Suppressor macrophage treated with lipopolysaccharide for 4 hours (primary cell): Measurements from ENCODE around the gene KRT1.
A peak's percentile ranks its signal among the peaks of the same experiment; 100 is the strongest.

ENCODE experiments used
- DNase-seq: peaks from one replicate; pipeline ENCODE4 v3.0.0-alpha.2; 2020

The KRT1 gene

GRCh38 chr12:52697058-52697582, 16.9 kb upstream of the KRT1 start:
- no peak for DNase-seq

DNA sequence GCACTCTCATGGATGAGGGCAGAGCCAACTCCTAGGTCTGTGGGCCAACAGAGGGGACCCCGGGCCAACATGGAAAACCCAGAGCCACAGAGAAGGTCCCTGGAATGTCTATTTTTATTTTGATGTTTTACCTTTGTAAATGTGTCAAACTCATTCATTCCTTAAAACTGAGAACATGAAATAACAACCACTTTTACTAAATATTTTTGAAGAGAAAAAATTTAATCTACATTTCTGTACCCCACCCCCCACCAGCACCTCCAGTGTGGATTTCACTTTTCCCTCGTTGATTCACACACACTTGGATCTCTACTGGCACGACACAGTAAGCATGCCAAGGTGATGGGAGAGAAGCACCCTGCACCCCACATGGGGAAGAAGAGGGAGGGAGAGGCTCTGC, 16.4 kb upstream of the KRT1 start:
- no peak for DNase-seq

- DNase-seq = no peak
Observed at GRCh38 chr12:52695039-52695438, 14.8 kb upstream of the KRT1 start.

DNA sequence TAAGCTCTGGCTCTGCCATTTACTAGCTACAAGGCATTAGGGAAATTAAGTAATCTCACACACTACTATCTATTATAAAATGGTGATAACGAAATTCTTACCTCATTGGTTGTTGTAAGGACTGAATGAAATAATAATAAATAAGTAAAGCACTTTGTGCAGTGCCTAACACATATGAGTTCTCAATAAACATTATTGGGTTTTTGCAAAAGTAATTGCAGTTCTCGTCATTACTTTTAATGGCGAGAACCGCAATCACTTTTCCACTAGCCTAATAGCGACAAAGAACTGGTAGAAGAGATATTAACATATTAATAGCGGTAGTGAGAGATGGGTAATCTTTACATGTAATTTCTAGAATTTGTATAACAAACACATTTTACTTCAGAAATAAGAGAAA, 13.9 kb upstream of the KRT1 start:
- DNase-seq = no peak

GRCh38 chr12:52693261-52693660, 13.1 kb upstream of the KRT1 start:
- DNase-seq = no peak

GRCh38 chr12:52692254-52692653, 12.0 kb upstream of the KRT1 start:
- DNase-seq = no peak

- DNase-seq = no peak
Observed at GRCh38 chr12:52691841-52692150, 11.6 kb upstream of the KRT1 start.

- peak; percentile 6 for DNase-seq
Observed at GRCh38 chr12:52691076-52691840, 11.1 kb upstream of the KRT1 start.

GRCh38 chr12:52690351-52691075, 10.3 kb upstream of the KRT1 start:
- DNase-seq = no peak

DNA sequence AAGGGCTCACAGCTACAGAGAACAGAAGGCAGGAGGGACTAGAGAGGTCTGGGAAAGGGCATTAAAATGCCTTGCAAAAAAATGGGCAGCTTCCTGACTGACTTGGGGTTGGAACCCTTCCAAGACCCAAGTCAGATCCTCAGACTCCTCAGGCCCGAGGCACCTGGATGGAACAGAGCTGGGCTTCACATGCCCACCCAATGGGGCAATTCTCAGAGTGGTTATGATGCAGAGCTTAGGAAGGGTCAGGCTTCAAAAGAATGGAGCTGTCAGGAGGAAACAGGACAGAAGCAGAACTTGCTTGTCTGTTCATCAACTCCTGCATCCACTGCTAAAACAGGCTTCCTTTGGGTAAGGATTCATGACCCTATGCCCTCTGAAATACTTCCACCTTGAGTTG, 9.7 kb upstream of the KRT1 start:
- DNase-seq = no peak

DNA sequence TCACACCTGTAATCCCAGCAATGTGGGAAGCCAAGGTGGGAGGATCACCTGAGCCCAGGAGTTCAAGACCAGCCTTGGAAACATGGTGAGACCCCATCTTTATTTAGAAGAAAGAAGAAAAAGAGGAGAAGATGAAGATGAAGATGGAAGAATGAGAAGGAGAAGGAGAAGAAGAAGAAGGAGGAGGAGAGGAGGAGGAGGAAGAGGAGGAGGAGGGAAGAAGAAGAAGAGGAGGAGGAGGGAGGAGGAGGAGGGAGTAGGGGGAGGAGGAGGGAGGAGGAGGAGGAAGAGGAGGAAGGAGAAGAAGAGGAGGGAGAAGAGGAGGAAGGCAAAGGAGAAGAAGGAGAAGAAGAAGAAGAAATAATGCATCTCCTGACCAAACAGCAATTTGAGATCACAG, 9.0 kb upstream of the KRT1 start:
- no peak for DNase-seq

DNA sequence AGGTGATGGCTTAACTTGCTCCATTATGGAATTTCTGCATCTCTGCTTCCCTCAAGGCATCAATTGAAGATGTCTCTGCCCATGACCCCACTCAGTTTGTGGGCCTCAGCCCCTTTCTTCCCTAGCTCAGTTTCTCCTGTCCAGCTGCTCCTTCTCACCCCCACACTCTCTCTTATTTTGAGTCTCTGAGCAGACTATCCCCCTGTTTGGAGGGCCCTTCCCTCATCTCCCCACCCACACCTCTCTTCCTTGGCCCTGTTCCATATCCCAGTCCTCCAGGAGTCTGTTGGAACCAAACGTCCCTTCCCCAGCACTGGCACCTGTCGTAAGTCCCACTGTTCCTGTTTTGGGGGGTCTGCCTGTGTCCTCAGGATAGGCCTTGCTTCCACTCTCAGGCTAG, 8.3 kb upstream of the KRT1 start:
- no peak for DNase-seq

GRCh38 chr12:52687497-52688385, 7.5 kb upstream of the KRT1 start:
- no peak for DNase-seq

GRCh38 chr12:52686756-52687487, 6.7 kb upstream of the KRT1 start:
- DNase-seq = no peak

GRCh38 chr12:52686063-52686462, 5.9 kb upstream of the KRT1 start:
- DNase-seq = no peak

DNA sequence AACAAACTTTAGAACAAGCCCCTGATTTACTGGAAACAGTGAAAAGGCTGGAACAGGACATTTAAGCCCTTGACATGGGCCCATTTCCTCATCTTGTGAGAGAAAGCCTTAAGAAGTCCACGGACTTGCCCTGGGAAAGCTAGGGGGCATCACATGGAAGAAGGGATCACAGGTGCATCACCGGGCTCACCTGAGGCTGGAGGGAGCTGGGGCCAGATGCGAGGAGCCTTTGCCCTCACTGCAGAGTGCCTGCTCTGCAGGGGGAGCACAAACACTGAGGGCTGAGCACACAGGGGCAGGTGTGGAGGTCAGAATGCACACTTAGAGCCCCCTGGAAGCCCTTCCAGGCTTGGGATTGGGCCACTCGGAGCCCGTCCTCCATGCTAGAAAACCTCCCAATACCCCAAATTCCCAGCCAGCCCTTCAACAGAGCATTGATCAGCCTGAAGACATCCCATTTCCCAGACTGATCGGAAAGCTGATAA, 5.2 kb upstream of the KRT1 start:
- DNase-seq = no peak

GRCh38 chr12:52684431-52684830, 4.2 kb upstream of the KRT1 start:
- DNase-seq = no peak

DNA sequence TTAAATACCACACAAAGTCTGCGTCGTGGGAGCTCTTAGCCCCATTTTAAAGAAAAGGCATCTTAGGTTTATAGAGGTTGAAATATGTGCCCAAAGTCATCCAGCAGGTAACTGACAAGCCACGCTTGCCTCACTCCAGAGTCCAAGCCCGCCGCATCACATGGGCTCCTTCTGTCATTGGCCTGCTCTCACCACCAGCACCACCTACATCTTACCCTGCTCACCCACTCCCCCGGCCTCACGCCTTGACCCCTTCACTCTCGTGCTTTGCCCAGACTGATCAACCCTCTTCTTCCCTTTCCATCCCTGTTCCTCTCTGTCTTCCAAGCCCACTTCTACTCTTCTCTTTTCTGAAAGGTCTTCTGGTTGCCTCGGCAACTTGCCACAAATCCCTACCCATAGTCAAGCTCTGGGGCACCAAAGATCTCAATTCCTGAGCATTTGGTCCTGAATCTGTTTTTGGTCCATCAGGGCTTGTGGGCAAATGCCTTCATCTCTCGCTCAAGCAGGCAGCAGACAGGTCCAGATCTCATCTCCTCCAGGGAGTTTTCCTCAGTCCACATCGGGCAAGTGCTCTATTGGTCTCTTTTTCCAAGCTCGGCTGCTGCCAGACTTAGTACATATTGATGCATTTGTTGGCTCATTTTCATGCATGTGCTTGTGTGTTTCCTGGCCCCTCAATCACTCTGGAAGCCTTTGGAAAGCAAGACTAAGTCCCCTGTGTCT, 3.5 kb upstream of the KRT1 start:
- no peak for DNase-seq

- DNase-seq = no peak
Observed at GRCh38 chr12:52682938-52683574, 2.8 kb upstream of the KRT1 start.

DNA sequence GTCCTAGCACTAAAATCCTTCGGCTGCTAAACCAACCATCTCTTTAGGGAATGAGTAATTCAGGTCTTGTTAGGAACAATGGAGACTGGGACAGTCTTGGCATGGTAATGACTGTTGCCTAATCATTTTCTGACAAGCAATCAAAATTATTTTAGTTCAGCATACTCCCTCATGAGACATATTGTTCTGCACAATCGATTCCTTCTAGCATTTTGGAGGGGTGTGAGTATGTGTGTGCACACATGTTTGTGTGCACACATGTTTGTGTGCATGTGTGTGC, 2.1 kb upstream of the KRT1 start:
- no peak for DNase-seq

DNA sequence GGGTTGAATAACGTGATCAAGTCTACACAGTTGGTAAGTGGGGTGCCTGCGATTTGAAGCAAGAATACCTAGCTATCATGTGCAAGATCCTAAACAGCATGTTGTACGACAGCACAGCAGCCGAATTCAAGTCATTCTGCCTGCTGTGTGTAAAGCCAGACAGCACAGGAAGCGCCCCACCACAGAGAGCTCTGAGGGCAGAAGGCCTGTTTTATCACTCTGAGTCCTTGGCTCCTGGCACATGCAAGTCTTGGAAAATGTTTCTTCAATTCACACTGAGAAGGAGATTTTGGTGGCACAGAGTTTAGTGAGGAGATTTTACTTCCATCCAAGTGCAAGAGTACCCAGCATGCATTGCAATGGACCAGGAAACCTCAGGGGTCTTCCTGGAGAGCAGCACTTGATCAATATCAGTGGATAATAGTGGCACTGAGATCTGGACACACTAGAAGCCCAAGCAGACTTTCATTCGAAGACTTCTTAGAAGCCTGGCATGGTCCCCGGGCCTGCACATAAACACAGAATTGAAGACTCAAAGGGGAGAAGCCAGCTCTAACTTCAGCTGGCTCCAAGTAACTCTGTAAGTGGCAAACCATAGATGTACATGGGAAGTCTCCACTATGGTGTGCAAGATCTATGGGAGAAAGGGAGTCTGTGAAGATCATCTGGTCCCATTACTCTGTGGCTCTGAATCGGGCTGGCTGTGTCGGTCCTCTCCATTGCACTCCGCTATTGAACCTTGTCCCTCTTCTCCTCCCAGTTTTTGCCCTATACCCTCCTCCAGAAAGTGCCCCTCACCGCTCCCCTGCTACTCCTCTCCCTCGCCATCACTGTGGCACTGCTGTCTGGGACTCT, 1.5 kb upstream of the KRT1 start:
- DNase-seq = no peak
